Keratinocyte (primary cell): Measurements from ENCODE around the gene KDM2A. TPM values are rescaled to one million over a fixed set of nuclear protein-coding genes. Genes with fewer than 3 reads are reported as not detected.

Source experiments
- DNase-seq: peaks from one replicate; pipeline ENCODE4 v3.0.0-alpha.2; 2011; ENCODE audit warnings: low read depth, missing footprints, low spot score
- FAIRE-seq: peaks from 2 replicates; lab custom pipeline; 2011; peaks lifted over from hg19 to GRCh38; lab: Jason Lieb, UNC
- H2AFZ ChIP-seq: 2 replicates; pipeline ENCODE4 v1.6.0; 2012; ENCODE audit warnings: low read length, control low read depth, inconsistent platforms; ENCODE audit not compliant: control insufficient read depth
- H3K27ac ChIP-seq: 2 replicates; pipeline ENCODE4 v1.5.1; 2011; ENCODE audit warnings: low read length; ENCODE audit not compliant: control insufficient read depth, insufficient read depth
- H3K27me3 ChIP-seq: 3 replicates; pipeline ENCODE4 v1.6.0; 2011; ENCODE audit warnings: low read length; ENCODE audit not compliant: control insufficient read depth, insufficient read depth; ENCODE audit errors: extremely low read depth
- H3K36me3 ChIP-seq, 2 experiments: 2 replicates in 1 of 2; 3 replicates in 1 of 2; pipeline ENCODE4 v1.5.1; 2011; ENCODE audit warnings: low read length in 2 of 2, mild to moderate bottlenecking in 1 of 2; ENCODE audit not compliant: control insufficient read depth in 2 of 2, insufficient read depth in 2 of 2; ENCODE audit errors: extremely low read depth in 1 of 2
- H3K4me1 ChIP-seq: 3 replicates; pipeline ENCODE4 v1.5.1; 2011; ENCODE audit warnings: low read length; ENCODE audit not compliant: control insufficient read depth, insufficient read depth; ENCODE audit errors: extremely low read depth
- H3K4me2 ChIP-seq: 3 replicates; pipeline ENCODE4 v1.6.0; 2011; ENCODE audit warnings: low read depth, low read length; ENCODE audit not compliant: control insufficient read depth, insufficient read depth; ENCODE audit errors: extremely low read depth
- H3K4me3 ChIP-seq, 3 experiments: fragments of 200-600 bp in 1 of 3; sonication (generic) in 1 of 3; 2 replicates in 2 of 3; 3 replicates in 1 of 3; pipeline ENCODE4 v1.5.1; 2011 to 2016; ENCODE audit warnings: low read length in 3 of 3, mild to moderate bottlenecking in 3 of 3, control low read depth in 2 of 3, inconsistent platforms in 1 of 3, low read depth in 1 of 3, mixed read lengths in 1 of 3, mixed run types in 1 of 3, moderate library complexity in 1 of 3; ENCODE audit not compliant: control insufficient read depth in 2 of 3, insufficient read depth in 2 of 3; ENCODE audit errors: extremely low read depth in 1 of 3
- H3K79me2 ChIP-seq: 2 replicates; pipeline ENCODE4 v1.6.0; 2012; ENCODE audit warnings: low read length; ENCODE audit not compliant: control insufficient read depth, insufficient read depth
- H3K9ac ChIP-seq: 3 replicates; pipeline ENCODE4 v1.6.0; 2011; ENCODE audit warnings: low read length; ENCODE audit not compliant: control insufficient read depth, insufficient read depth; ENCODE audit errors: extremely low read depth
- H3K9me1 ChIP-seq: 3 replicates; pipeline ENCODE4 v1.6.0; 2011; ENCODE audit warnings: low read length; ENCODE audit not compliant: control insufficient read depth, insufficient read depth; ENCODE audit errors: extremely low read depth
- H3K9me3 ChIP-seq: 2 replicates; pipeline ENCODE4 v1.5.1; 2012; ENCODE audit warnings: low read depth, low read length; ENCODE audit not compliant: control insufficient read depth
- H4K20me1 ChIP-seq: 3 replicates; pipeline ENCODE4 v1.6.0; 2011; ENCODE audit warnings: low read length; ENCODE audit not compliant: control insufficient read depth, insufficient read depth; ENCODE audit errors: extremely low read depth
- CTCF ChIP-seq, 3 experiments: IDR thresholded peaks in 1 of 3; conservative IDR thresholded peaks in 1 of 3; optimal IDR thresholded peaks in 1 of 3; 2 replicates in 2 of 3; 3 replicates in 1 of 3; pipeline versions ENCODE3 to v1.5.1; 2011; ENCODE audit warnings: low read length in 3 of 3, mild to moderate bottlenecking in 3 of 3, moderate library complexity in 2 of 3, control low read depth in 1 of 3, inconsistent platforms in 1 of 3; ENCODE audit not compliant: insufficient read depth in 2 of 3; ENCODE audit errors: extremely low read depth in 1 of 3
- EZH2 ChIP-seq: IDR thresholded peaks from one replicate; pipeline ENCODE4 v1.6.1; 2012; ENCODE audit warnings: inconsistent platforms, mild to moderate bottlenecking, low read length, moderate library complexity
- dilution Hi-C: fragments of 300-500 bp; cut with MboI; formaldehyde crosslinking; loops from one replicate; pipeline ENCODE4 v1.7.0; 2020; ENCODE audit warnings: low sequenced_read_pairs; ENCODE audit not compliant: extremely low pct_ligation_motif_present
- polyA plus RNA-seq, 5 experiments: library from polyadenylated mRNA; depleted of rRNA in 3 of 5; stranded (reverse) in 3 of 5; stranded (forward) in 1 of 5; unstranded in 1 of 5; fragments of >200 nt; gene quantifications; 1 replicate in 1 of 5; 2 replicates in 3 of 5; 3 replicates in 1 of 5; pipeline versions ENCODE4 v1.2.1 to v1.2.3, GENCODE V29; 2011 to 2012; ENCODE audit warnings: missing spikeins in 2 of 5, low read depth in 1 of 5, low replicate concordance in 1 of 5

Gene KDM2A
- polyA plus RNA-seq, 1 donor (not counting 4 experiments of a cell fraction or from before 2014, with no cell fraction given): 29.9 TPM

GRCh38 chr11:67293090-67293489 is 174.0 kb downstream of the KDM2A start:
- peaks cover 29% of the 10 kb centered on the region for H3K4me1 ChIP-seq
- FAIRE-seq (peak; percentile 79), DNase-seq (peak; percentile 89)
- dilution Hi-C loops: no loop called here
- H3K4me3 ChIP-seq: no peak overlapping the region
- H3K27ac ChIP-seq: peak overlapping the region; percentile 62
- TF ChIP-seq EZH2 (no peak), CTCF (optimal IDR thresholded peaks at IDR 0.05 in 1 of 3, IDR thresholded peaks at IDR 0.05 in 1 of 3, conservative IDR thresholded peaks at IDR 0.05 in 1 of 3; ENCODE audit: extremely low read depth in 1 of 3, insufficient read depth in 2 of 3, low read length in 3 of 3) (no peak)
- H3K9me3 ChIP-seq: peaks cover 4% of the 10 kb centered on the region
- no peak overlapping the region for H2AFZ ChIP-seq
- peaks cover 42% of the 10 kb centered on the region for H3K79me2 ChIP-seq
- H3K9me1 ChIP-seq: no peaks in the 10 kb centered on the region
- no peaks in the 10 kb centered on the region for H4K20me1 ChIP-seq
- H3K36me3 ChIP-seq: peaks cover 8 to 35% of the 10 kb centered on the region in 2 experiments
- no peak overlapping the region for H3K9ac ChIP-seq
- H3K27me3 ChIP-seq: no peaks in the 10 kb centered on the region
- peak overlapping the region; percentile 18 for H3K4me2 ChIP-seq

GRCh38 chr11:67295846-67296245 is 176.8 kb downstream of the KDM2A start:
- H3K36me3 ChIP-seq: peaks cover 24 to 48% of the 10 kb centered on the region in 2 experiments
- FAIRE-seq: no peak
- no peaks in the 10 kb centered on the region for H3K9me1 ChIP-seq
- no peak overlapping the region for H3K27ac ChIP-seq
- H3K4me3 ChIP-seq: no peak overlapping the region
- dilution Hi-C loops: no loop called here
- H3K27me3 ChIP-seq: no peaks in the 10 kb centered on the region
- H3K4me1 ChIP-seq: peaks cover 16% of the 10 kb centered on the region
- no peak for TF ChIP-seq CTCF (optimal IDR thresholded peaks at IDR 0.05 in 1 of 3, IDR thresholded peaks at IDR 0.05 in 1 of 3, conservative IDR thresholded peaks at IDR 0.05 in 1 of 3; ENCODE audit: extremely low read depth in 1 of 3, insufficient read depth in 2 of 3, low read length in 3 of 3)
- TF ChIP-seq EZH2: no peak
- no peak overlapping the region for H3K9ac ChIP-seq
- no peak for DNase-seq
- H3K79me2 ChIP-seq: peaks cover 30% of the 10 kb centered on the region
- peaks cover 4% of the 10 kb centered on the region for H3K9me3 ChIP-seq
- H4K20me1 ChIP-seq: no peaks in the 10 kb centered on the region
- no peak overlapping the region for H2AFZ ChIP-seq
- H3K4me2 ChIP-seq: no peak overlapping the region
